ENCODE results near the gene SRGAP2C. TPM values are rescaled to one million over a fixed set of nuclear protein-coding genes. Genes with fewer than 3 reads are reported as not detected.
"Not testable (repeated sequence)": the region's sequence is repeated elsewhere in the genome, so short reads cannot be mapped to it uniquely, and the experiment has no call there.

SRGAP2C gene
- total RNA-seq, 4 donors from 2014 or later, result 19.8 to 41.0 (median 26.5) TPM

DNA sequence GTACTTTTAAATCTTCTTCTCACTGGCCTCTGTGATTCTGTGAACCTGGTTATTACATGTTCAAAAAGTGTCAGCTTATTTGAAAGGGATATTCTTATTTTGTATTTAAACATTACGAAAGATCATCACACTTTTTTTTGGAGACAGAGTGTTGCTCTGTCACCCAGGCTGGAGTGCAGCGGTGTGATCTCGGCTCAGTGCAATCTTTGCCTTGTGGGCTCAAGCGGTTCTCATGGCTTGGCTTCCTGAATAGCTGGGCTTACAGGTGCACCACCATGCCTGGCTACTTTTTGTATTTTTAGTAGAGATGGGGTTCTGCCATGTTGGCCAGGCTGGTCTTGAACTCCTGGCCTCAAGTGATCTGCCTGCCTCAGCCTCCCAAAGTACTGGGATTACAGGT is 82.3 kb downstream of the SRGAP2C start:
- DNase-seq (ENCODE audit: low spot score); ATAC-seq (ENCODE audit: low FRiP score): not testable (repeated sequence)

DNA sequence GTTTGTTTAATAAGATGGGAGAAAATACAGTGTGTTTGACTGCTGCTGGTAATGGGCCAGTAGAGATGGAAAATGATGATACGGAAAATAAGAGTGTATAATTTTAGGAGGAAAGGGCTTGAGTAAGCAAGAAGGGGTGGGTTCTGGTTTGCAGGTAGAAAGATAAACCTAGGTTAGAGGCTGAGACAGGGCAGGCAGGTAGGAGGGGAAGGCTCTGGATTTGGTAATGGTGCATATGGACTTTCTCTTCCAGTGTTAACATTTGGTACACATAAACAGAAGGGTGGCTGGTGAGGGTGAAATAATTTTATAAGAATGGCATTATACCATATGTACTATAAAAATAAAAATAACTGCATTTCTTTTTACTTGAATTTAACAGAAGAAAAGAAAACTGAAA is 84.5 kb downstream of the SRGAP2C start:
- ATAC-seq (ENCODE audit: low FRiP score); DNase-seq (ENCODE audit: low spot score): not testable (repeated sequence)

- ATAC-seq (ENCODE audit: low FRiP score), result peak; percentile 51
- DNase-seq (ENCODE audit: low spot score), result not testable (repeated sequence)
Measured at GRCh38 chr1:121269973-121270372, 85.2 kb downstream of the SRGAP2C start.

- not testable (repeated sequence) for ATAC-seq (ENCODE audit: low FRiP score); DNase-seq (ENCODE audit: low spot score)
Measured at GRCh38 chr1:121271143-121271715, 86.5 kb downstream of the SRGAP2C start.

GRCh38 chr1:121275435-121275834 is 90.7 kb downstream of the SRGAP2C start:
- not testable (repeated sequence) for ATAC-seq (ENCODE audit: low FRiP score)

GRCh38 chr1:121278202-121278601 is 93.4 kb downstream of the SRGAP2C start:
- DNase-seq (ENCODE audit: low spot score); ATAC-seq (ENCODE audit: low FRiP score): not testable (repeated sequence)

More at GRCh38 chr1:121275435-121275834, 90.7 kb downstream of the SRGAP2C start:
- DNase-seq (ENCODE audit: low spot score), result not testable (repeated sequence)

DNA sequence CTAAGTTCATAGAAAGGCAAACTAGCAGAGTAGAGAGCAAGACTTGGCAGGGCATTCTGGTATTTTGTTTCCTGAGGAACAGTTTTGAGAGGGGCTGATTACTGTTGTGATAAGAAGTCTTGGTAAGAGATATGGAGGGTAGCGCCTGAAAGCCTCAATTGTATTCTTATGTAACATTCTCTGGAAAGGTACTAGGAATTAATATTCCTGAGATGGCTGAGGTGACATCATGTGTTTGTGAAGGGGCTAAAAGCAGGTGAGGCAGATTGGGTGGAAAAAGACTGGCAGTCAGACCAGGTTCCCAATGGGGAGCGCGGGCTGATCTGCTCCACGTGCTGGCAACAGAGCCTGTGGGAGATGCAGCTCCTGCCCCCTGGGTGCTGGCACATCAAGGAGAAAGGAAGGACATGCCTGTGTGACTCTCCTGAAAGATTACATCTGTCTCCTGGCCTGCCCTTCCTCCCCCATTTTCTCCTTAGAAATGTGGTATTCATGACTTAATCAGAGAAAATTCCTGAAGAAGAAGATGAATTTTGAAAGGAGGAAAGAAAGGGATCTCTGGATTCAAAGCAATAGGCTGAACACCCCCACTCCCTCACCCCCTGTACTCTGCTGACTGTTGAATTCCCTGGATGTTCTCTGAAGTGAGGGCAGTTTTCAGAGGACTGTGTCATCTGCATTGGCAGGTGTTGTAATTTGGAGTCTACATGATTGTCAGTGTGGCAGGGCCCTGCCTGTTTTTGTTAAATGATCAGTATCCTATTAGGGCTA is 94.2 kb downstream of the SRGAP2C start:
- DNase-seq (ENCODE audit: low spot score), result not testable (repeated sequence)

GRCh38 chr1:121279548-121279898 is 94.7 kb downstream of the SRGAP2C start:
- not testable (repeated sequence) for DNase-seq (ENCODE audit: low spot score); ATAC-seq (ENCODE audit: low FRiP score)

More for the DNA sequence above, 94.2 kb downstream of the SRGAP2C start:
- ATAC-seq (ENCODE audit: low FRiP score), result not testable (repeated sequence)

- DNase-seq (ENCODE audit: low spot score); ATAC-seq (ENCODE audit: low FRiP score): not testable (repeated sequence)
Measured at GRCh38 chr1:121280699-121281317, 96.0 kb downstream of the SRGAP2C start.

DNA sequence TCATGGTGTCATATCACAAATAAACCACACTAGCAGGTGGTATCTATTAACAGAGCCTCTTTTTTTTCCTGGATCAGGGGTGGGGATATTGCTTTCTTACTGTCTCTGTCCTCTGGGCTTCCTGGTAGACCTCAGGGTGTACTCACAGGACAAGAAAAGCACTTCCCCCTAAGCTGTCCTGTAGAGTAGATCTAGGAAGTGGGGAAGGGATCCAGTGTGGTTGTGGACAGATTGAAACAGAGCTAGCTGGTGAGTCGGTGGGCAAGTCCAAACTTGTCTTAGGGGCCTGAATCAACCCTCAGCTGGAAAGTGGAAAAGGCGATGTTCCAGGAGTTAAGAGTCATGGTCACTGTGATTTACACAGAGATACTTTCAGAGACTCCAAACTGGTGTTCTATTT is 96.7 kb downstream of the SRGAP2C start:
- not testable (repeated sequence) for DNase-seq (ENCODE audit: low spot score); ATAC-seq (ENCODE audit: low FRiP score)

GRCh38 chr1:121283587-121284180 is 98.9 kb downstream of the SRGAP2C start:
- ATAC-seq (ENCODE audit: low FRiP score), result peak; percentile 77
- not testable (repeated sequence) for DNase-seq (ENCODE audit: low spot score)

GRCh38 chr1:121292590-121292989 is 107.8 kb downstream of the SRGAP2C start:
- not testable (repeated sequence) for DNase-seq (ENCODE audit: low spot score); ATAC-seq (ENCODE audit: low FRiP score)

DNA sequence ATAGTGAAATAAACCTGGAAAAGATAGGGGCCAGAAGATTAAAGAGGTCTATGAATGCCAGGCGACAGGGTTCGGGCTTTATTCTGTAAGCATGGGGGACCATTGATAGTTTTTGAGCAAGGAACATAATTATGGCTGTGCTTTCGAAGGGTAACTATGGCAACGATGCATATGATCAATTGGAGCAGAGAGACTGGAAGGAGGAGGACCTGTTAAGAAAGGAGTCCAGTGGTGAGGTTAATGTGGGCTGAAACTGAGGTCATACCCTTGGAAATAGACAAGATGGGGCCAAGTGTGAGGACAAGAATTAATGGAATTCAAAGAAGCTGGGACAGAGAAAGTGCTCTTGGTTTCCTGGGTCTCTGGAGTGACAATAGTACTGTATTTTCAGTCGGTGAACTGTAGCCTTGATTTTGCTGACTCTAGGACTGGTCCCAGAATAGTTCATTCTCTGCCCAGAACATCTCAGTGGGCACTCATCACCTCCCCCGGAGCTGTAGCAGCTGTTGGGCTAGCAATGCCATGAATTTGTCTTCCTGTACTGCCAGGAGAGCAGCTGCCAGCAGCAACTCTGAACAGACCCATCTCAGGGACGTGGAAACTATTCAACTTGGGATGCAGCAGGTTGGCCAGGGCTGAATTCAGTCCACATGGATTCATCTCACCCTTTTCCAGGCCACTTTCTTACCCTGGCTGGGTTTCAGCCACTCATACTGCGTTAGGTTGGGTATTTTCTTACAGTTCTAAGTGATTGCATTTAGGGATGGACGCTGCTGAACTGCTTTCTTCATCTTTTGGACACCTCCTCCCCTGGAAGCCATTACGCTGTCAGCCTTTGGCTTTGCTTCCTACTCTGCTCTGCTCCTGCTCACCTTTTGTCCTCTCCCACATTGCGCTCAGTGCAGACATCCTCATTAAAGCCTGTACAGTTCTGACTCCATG is 108.8 kb downstream of the SRGAP2C start:
- not testable (repeated sequence) for DNase-seq (ENCODE audit: low spot score)
- ATAC-seq (ENCODE audit: low FRiP score), result peak; percentile 65

- ATAC-seq (ENCODE audit: low FRiP score); DNase-seq (ENCODE audit: low spot score): not testable (repeated sequence)
Measured at GRCh38 chr1:121294205-121294570, 109.4 kb downstream of the SRGAP2C start.

DNA sequence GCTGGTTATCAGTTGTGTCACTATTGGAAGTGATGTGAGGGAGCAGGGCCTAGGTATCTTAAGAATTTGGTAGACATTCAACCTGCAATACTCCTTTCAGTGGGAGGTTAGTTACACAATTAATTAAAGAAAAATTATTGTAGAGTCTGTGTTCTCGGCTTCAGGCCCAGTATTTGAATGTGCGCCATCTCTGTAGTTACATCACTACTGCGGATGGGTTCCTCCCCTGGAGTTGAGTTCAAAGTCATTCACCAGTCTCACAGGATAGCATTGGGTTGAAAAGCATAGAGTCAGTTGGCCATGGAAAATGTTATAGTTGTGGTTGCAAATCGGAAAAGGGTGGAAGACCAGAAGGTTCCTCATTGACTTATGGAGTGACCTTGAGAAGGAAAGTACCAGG is 111.8 kb downstream of the SRGAP2C start:
- ATAC-seq (ENCODE audit: low FRiP score), result peak; percentile 53
- not testable (repeated sequence) for DNase-seq (ENCODE audit: low spot score)

- not testable (repeated sequence) for DNase-seq (ENCODE audit: low spot score); ATAC-seq (ENCODE audit: low FRiP score)
Measured at GRCh38 chr1:121298529-121298928, 113.8 kb downstream of the SRGAP2C start.

GRCh38 chr1:121299514-121300149 is 114.9 kb downstream of the SRGAP2C start:
- DNase-seq (ENCODE audit: low spot score); ATAC-seq (ENCODE audit: low FRiP score): not testable (repeated sequence)

GRCh38 chr1:121301876-121302275 is 117.1 kb downstream of the SRGAP2C start:
- DNase-seq (ENCODE audit: low spot score), result not testable (repeated sequence)
- peak; percentile 31 for ATAC-seq (ENCODE audit: low FRiP score)
